Activated CD4-positive, alpha-beta T cell treated with anti-CD3 and anti-CD28 coated beads for 48 hours (primary cell): Measurements from ENCODE around the gene PLBD1.
A peak's percentile ranks its signal among the peaks of the same experiment; 100 is the strongest.

ENCODE experiments used
- DNase-seq: peaks from one replicate; pipeline ENCODE4 v3.0.0-alpha.2; 2020

PLBD1 gene

DNA sequence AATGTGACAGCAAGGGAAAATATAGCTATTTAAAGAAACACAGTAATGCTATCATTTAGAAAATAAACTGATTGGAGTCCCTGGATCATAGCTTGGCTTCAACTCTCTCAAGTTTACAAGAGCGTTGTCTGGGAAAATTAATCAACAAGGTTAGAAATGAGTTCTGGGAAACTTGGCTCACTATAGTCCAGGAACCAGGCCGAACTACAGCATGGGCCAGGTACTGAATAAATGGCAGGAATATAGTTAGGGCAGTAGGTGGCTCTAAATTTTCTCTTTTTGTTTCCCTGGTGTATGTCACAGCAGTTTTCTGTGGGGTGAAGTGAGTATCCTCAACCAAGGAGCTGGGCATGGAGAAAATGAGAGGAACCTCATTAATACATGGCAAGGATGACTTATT lies 72.4 kb downstream of the PLBD1 start:
- DNase-seq: no peak

- DNase-seq: no peak
Measured at GRCh38 chr12:14482886-14483285, 84.8 kb downstream of the PLBD1 start.

- DNase-seq: no peak
Measured at GRCh38 chr12:14482361-14482760, 85.3 kb downstream of the PLBD1 start.

- DNase-seq: no peak
Measured at GRCh38 chr12:14481201-14481600, 86.5 kb downstream of the PLBD1 start.

DNA sequence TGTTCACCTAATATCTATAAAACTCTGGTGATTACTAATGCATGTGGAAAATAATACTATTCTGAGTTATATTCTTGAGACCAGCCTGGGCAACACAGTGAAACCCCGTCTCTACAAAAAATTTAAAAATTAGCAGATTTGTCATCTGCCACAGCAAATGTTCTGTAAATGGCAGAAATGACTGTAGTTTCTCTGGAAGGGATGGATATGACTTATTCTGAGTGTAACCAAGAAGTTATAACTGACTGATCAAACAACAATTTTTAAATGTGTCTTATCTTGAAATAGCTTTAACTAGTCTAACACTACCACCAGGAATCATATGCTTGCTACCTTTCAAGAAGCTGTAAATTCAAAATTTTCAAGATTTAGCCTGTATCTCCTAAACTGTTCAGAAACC lies 88.7 kb downstream of the PLBD1 start:
- no peak for DNase-seq

GRCh38 chr12:14473707-14474287 lies 93.9 kb downstream of the PLBD1 start:
- no peak for DNase-seq

DNA sequence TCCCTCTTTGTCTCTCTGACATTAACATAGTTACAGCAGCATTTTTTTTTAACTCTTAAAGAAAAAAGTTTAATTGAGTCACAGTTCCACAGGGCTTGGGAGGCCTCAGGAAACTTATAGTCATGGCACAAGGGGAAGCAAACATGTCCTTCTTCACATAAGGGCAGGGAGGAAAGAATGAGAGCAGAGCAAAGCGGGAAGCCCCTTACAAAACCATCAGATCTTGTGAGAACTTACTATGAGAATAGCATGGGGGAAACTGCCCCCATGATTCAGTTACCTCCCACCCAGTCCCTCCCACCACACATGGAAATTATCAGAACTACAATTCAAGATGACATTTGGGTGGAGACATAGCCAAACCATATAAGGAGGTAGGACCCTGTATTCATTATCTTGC lies 96.2 kb downstream of the PLBD1 start:
- peak; percentile 21 for DNase-seq

GRCh38 chr12:14460212-14460841 lies 107.4 kb downstream of the PLBD1 start:
- no peak for DNase-seq

- peak; percentile 22 for DNase-seq
Measured at GRCh38 chr12:14454098-14454907, 113.4 kb downstream of the PLBD1 start.
